DMS53 (cell line): ENCODE measurements around the gene SUPV3L1.
A peak's percentile ranks its signal among the peaks of the same experiment; 100 is the strongest.

ENCODE experiments used
- DNase-seq: peaks from one replicate; lab custom pipeline; 2025; lab: John Stamatoyannopoulos, UW

SUPV3L1 gene

DNA sequence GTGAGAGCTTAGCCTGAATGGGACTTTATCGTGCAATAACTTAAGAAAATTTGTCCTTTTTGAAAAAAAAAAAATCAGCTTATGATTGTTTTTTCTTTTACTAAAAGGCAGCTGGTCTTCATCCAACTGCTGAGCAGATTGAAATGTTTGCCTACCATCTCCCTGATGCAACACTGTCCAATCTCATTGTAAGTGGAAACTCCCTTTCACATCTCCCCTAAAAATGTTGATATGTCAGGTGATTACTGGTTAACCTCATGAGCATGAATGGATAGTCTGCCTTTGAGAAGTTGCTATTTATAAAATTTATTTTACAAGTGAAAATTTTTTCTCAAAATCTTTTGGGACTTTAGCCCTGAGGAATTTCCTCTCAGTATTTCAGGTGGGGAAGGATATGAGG, 22.3 kb downstream of the SUPV3L1 start:
- no peak for DNase-seq

DNA sequence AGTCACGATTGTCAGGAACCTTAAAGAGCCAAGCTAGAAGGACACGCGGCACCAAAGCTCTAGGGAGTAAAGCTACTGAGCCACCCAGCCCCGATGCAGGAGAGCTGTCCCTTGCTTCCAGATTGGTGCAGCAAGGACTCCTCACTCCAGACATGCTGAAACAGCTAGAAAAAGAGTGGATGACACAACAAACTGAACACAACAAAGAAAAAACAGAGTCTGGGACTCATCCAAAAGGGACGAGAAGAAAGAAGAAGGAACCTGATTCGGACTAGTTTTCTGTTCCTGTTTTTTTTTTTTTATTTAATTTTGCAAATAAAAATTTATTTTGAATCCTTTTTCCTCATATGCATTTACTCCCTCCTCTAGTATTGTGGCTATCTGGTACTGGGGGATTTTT, 28.7 kb downstream of the SUPV3L1 start:
- DNase-seq: no peak

DNA sequence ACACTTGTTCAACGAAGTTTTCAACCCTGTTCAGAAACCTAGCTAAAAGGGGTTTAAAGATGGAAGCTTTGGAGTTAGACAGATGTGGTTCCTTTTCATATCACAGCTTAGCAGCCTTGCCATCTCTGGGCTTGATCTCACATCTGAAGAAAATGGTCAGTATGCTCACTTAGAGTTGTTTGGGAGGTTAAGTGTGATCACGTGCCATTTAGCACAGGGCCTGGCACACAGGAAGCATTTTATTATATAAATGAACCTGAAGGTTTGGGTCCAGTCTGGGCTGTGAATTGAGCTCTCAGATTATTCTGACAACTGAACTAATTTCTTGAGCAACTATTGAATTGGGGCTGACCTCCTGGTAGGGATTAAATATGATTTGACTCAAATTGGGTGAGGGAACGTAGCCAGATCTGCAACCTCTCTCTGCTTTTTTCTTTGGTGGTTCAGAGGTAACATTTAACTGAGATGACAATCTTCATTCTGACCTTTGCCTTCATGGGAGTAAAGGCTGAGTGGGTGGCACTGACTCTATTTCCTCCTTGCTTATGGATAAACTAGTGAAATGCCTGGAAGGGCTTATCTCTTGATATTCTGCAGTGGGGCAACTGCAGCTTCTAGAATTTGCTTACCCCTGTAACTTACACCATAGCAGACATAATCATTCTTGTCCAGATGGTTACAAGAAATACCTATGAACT, 29.9 kb downstream of the SUPV3L1 start:
- DNase-seq: no peak

- no peak for DNase-seq
These were observed 31.1 kb downstream of the SUPV3L1 start for GRCh38 chr10:69211104-69211503.

GRCh38 chr10:69211524-69211923, 31.5 kb downstream of the SUPV3L1 start:
- no peak for DNase-seq

GRCh38 chr10:69213591-69214311, 33.7 kb downstream of the SUPV3L1 start:
- DNase-seq: peak; percentile 19

- DNase-seq: no peak
These were observed 34.7 kb downstream of the SUPV3L1 start for GRCh38 chr10:69214666-69215131.

DNA sequence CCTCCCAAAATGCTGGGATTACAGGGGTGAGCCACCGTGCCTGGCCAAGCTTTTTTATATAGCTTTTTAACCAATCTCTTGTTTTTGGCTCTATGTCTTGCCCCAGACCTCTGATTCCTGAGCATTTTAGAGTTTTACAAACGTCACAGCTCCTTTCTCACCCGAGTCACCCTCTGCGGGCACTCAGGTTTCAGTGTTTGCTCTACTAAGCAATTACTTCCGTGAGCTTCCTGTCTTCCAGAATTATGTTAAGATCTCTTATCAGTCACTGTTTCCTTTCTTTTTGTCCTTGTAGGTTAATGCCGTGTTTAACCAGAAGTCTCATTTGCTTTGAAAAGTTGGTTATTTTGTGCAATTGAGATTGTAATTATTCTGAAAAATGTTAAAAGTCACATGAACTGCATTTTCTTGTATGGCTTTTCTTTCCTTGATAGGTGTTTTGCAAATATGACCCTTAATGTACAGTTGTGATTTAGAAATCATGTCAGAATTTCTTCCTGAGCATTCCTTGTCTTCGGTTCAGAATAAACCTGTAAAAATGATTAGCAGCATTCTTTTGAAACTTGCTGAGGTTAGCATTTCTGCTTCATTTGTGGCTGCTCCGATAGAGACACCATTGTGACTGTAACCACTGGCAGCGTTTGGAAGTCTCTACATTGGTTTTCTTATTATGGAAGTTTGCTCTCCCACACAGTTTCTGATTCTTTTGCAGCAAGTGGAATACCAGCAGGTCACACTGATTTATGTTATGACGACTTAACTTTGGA, 35.6 kb downstream of the SUPV3L1 start:
- DNase-seq: no peak

DNA sequence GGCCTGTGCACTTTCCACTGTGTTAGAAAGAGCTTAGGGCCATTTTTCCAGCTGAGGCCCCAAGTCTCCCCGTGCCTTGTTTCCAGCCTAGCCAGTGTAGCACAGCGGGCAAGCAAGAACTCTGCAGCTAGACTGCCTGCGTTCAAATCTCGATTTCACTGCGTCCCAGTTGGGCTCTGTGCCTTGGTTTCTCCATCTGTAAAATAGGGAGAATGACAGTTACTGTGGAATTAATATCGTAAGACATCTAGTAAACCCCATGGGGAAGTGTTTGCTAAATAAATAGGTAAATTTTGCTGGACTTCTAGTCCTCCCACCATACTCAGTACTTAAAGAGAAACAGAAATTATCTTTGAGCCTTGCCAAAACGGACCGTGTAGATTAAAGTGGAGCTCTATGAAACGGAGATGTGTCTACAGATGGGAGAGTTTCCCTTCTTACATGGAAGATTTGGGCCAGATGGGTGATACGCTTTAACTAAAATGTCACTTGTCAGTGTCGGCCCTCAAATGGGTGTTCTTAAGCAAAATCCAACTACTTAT, 36.6 kb downstream of the SUPV3L1 start:
- DNase-seq: no peak

DNA sequence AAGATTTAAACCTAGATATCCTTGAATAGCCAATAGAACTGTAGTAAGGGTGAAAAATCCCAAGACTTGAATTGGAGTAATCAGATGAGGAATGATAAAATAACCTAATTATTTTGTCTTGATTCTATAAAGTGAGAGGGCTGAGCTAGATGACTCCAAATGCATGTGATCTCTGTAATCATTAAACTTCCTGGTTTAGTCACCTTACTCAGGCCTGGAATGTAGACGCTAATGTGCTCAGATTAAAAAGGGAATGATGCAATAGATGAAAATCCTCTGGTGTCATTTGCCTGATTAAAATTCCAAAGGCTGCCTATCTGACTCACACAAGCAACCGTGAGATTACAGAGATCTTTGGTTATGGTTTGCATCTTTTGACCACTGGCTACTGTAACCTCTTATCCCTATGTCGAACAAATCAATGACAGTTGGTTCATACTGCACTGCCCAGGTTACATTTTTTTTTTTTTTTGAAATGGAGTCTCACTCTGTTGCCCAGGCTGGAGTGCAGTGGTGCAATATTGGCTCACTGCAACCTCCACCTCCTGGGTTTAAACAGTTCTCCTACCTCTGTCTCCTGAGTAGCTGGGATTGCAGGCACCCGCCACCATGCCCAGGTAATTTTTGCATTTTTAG, 37.2 kb downstream of the SUPV3L1 start:
- peak; percentile 69 for DNase-seq

- no peak for DNase-seq
These were observed 38.8 kb downstream of the SUPV3L1 start for GRCh38 chr10:69218831-69219230.

DNA sequence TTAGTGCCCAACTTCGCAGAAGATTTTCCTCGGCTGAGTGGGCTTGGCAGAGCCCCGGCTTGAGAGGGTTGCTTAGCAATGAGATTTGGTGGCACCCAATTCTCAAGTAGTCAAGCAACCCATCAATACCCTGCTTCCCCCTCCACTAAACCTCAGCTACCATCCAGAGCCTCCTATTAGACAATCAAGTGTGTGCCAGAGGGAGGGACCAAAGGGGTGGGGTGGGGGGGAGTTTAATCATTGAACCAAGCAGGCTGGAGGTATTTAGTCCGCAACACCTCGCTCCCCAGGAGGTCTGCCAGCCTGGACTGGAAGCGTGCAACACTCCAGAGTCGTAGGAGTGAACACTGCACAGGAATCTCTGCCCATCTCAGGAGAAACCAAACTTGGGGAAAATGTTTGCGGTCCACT, 40.0 kb downstream of the SUPV3L1 start, which contains the start of gene HKDC1:
Gene HKDC1, plus strand, starts transcription at position 292 of the 411 bp plus-strand sequence. Its CDS starts 104 bp downstream, at position 396.
- no peak for DNase-seq

DNA sequence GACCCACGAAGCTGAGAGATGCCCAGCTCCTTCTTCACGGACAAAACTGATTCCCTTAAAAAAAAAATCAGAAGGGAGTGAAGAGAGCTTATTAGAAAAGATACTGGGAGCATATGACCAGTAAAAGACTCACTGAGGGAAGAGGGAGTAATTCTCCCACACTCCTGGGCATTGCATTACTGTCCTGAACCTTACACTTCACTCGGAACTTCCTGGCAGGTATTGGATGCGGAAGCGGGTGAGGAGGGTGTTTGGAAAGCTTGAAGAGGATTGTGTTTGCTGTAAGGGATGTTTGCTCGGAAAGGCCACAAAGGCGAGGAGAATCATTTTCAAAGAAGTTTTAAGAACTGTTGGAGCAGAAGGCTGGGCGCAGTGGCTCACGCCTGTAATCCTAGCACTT, 40.5 kb downstream of the SUPV3L1 start:
- no peak for DNase-seq

DNA sequence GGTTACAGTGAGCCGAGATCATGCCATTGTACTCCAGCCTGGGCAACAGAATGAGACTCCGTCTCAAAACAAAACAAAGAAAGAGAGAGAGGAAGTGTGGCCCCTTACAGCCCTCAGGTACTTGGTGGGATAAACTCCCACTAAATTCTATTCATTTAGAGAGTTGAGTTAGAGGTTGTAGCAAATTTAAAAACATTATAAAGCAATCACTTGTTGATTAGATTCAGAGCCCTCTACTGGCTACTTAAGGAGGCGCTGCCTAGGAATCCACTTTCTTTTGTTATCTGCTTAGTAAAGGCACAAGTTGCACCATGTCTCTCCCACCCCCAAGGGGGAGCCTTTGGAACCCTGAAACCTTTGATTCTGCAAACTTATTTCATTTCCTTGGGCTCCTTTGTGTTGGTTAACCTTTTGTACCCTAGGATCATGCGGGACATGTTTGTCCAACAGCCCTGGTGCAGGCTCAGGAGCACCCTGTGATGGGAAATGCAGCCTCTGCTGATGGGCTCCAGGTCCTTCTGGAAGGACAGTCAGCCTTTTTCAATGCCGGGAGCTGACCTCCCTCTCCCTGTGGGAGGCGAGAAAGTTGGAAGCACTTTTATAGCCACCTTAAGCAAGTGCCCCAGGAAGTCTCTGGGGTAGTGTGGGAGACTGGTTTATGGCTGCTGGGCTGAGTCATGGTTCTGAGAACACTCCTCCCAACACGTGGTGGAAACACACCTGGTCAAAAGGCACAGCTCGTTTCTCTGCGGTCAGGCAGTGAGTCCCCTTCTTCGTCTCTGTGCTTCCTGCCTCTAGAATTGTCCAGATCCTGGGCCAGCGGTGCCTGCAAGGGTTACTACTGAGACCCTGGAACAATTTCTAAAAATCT, 42.4 kb downstream of the SUPV3L1 start:
- DNase-seq: peak; percentile 94

- no peak for DNase-seq
These were observed 43.0 kb downstream of the SUPV3L1 start for GRCh38 chr10:69223028-69223342.

DNA sequence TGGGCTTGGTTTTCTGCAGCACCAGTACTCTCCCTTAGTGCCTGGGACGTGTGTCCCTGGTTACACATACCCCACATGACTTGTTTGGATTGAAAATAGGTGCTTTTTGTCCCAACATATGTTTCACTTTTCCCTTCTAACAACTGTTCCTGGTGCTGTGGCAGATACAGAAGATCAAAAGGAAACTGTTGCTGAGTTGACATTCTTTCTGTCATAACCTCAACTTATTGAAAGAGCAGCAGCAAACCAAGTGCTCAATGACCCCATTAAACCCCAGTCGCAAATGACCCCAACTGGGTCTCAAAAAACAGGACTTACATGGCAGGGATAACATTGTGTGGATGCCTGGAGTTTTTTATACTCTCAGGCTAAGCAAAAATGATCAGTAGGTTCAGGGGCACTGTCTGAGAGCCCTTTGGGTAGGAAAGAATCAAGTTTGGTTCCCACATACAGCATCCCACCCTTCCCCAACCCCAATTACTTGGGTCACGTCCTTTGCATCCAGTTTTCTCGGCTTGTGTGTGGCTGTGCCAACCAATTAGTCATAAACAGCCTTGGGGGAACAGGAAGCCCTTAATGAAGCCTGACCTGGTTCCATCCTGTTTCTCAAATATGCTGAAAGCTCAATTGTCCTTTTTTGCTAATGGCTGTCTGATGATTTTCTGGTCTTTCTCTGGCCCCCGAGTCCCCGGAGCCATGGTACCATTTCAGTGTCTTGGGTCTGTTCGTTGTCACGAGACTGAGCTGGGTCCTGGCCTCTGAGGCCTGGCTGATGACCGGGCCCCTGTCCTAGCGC, 45.0 kb downstream of the SUPV3L1 start:
- DNase-seq: no peak

- no peak for DNase-seq
These were observed 45.6 kb downstream of the SUPV3L1 start for GRCh38 chr10:69225681-69226080.

- DNase-seq: no peak
These were observed 47.0 kb downstream of the SUPV3L1 start for GRCh38 chr10:69226919-69227450.

DNA sequence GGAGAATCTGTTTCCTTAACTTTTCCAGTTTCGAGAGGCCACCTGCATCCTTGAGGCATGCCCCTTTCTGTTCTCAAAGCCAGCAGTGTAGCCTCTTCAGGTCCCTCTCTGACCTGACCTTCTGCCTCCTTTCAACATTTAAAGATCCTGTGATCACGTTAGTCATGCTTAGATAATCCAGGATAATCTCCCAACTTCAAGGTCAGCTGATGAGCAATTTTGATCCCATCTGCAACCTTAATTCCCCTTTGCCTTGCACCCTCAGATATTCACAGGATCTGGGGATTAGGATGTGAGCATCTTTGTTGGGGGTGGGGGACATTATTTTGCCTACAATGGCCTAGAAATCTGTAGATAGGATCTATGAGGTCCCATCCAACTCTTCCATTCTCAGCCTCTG, 48.1 kb downstream of the SUPV3L1 start:
- no peak for DNase-seq

DNA sequence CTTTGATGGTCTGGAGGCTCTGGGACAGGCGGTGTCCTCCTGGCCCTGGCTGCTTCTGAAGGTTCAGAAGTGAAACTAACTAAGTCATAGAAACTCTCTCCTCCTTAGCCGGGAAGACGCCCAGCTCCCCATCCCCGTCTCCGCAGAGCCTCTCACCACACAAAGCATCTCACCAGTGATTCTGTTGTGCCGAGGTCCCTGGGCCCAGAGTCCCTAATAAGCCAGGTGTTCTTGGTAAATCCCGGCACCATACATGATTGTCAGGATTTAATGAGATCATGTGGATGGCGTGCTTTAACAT, 49.5 kb downstream of the SUPV3L1 start:
- no peak for DNase-seq
